H1 (cell line): ENCODE measurements around the gene SNAP47. TPM values are rescaled to one million over a fixed set of nuclear protein-coding genes. Genes with fewer than 3 reads are reported as not detected.

Experiments used
- CTCF ChIA-PET: fragments of 300-600 bp; sonication (Branson Sonifier 250); formaldehyde crosslinking; loops from one replicate; lab custom pipeline; 2021; ENCODE audit not compliant: partially characterized antibody; lab: Charles Lee
- POLR2A ChIA-PET: fragments of 300-600 bp; sonication (Branson Sonifier 250); formaldehyde crosslinking; loops from one replicate; lab custom pipeline; 2021; ENCODE audit warnings: inconsistent platforms; ENCODE audit not compliant: partially characterized antibody; lab: Charles Lee
- DNase-seq, 2 experiments: peaks; one replicate each; pipeline versions ENCODE4 v3.0.0 to v3.0.0-alpha.2; 2010 to 2022; ENCODE audit warnings: low spot score in 2 of 2, low read depth in 1 of 2, mixed read lengths in 1 of 2
- FAIRE-seq: peaks from 2 replicates; lab custom pipeline; 2011; peaks lifted over from hg19 to GRCh38; lab: Jason Lieb, UNC
- H2AFZ ChIP-seq: 2 replicates; pipeline ENCODE4 v1.8.1; 2012; ENCODE audit warnings: low read length, inconsistent platforms
- H2AK5ac ChIP-seq: 2 replicates; pipeline ENCODE4 v1.6.1; 2013; ENCODE audit warnings: low read depth, low read length
- H2BK120ac ChIP-seq: replicated peaks from 2 replicates; pipeline ENCODE3; 2013; ENCODE audit warnings: low read depth, low read length, inconsistent platforms
- H2BK12ac ChIP-seq: 2 replicates; pipeline ENCODE4 v1.6.1; 2013; ENCODE audit warnings: low read depth, low read length
- H2BK15ac ChIP-seq: 2 replicates; pipeline ENCODE4 v1.6.1; 2013; ENCODE audit warnings: low read length
- H2BK20ac ChIP-seq: 2 replicates; pipeline ENCODE4 v1.6.1; 2013; ENCODE audit warnings: low read length
- H2BK5ac ChIP-seq: 2 replicates; pipeline ENCODE4 v1.6.1; 2013; ENCODE audit warnings: low read depth, low read length
- H3K14ac ChIP-seq: 2 replicates; pipeline ENCODE4 v1.6.1; 2013; ENCODE audit warnings: inconsistent platforms; ENCODE audit not compliant: insufficient read length
- H3K18ac ChIP-seq: 2 replicates; pipeline ENCODE4 v1.6.1; 2013; ENCODE audit warnings: low read length; ENCODE audit errors: extremely low read depth
- H3K23ac ChIP-seq: 2 replicates; pipeline ENCODE4 v1.6.1; 2013; ENCODE audit warnings: inconsistent platforms; ENCODE audit not compliant: insufficient read length
- H3K23me2 ChIP-seq: 2 replicates; pipeline ENCODE4 v1.6.1; 2013; ENCODE audit warnings: low read depth, low read length
- H3K27ac ChIP-seq: 2 replicates; pipeline ENCODE4 v1.6.1; 2011; ENCODE audit warnings: low read depth, low read length, inconsistent platforms
- H3K27me3 ChIP-seq, 4 experiments: replicated peaks in 1 of 4; 1 replicate in 1 of 4; 2 replicates in 3 of 4; pipeline versions ENCODE4 v1.6.1 to v1.8.1; 2011 to 2013; ENCODE audit warnings: low read length in 3 of 4, mild to moderate bottlenecking in 3 of 4, inconsistent platforms in 2 of 4, mixed read lengths in 2 of 4, moderate library complexity in 1 of 4; ENCODE audit not compliant: control insufficient read depth in 3 of 4, insufficient read depth in 3 of 4; ENCODE audit errors: extremely low read depth in 1 of 4
- H3K36me3 ChIP-seq, 4 experiments: 2 replicates each; pipeline versions ENCODE4 v1.6.1 to v1.8.1; 2011 to 2013; ENCODE audit warnings: mild to moderate bottlenecking in 4 of 4, low read length in 3 of 4, moderate library complexity in 2 of 4, control low read depth in 1 of 4, inconsistent platforms in 1 of 4; ENCODE audit not compliant: insufficient read depth in 4 of 4, control insufficient read depth in 2 of 4
- H3K4ac ChIP-seq: replicated peaks from 2 replicates; pipeline ENCODE3; 2013; ENCODE audit warnings: low read length, low read depth, mixed read lengths, inconsistent platforms; ENCODE audit not compliant: insufficient read length
- H3K4me1 ChIP-seq, 4 experiments: replicated peaks in 1 of 4; 1 replicate in 1 of 4; 2 replicates in 3 of 4; pipeline versions ENCODE4 v1.6.1 to v1.8.1; 2011 to 2013; ENCODE audit warnings: low read length in 3 of 4, inconsistent platforms in 2 of 4, mixed read lengths in 1 of 4; ENCODE audit not compliant: insufficient read depth in 4 of 4, control insufficient read depth in 3 of 4
- H3K4me2 ChIP-seq, 2 experiments: 2 replicates each; pipeline versions ENCODE4 v1.6.1 to v1.8.1; 2011 to 2013; ENCODE audit warnings: low read depth in 2 of 2, low read length in 2 of 2, control low read depth in 1 of 2, inconsistent platforms in 1 of 2, mild to moderate bottlenecking in 1 of 2; ENCODE audit not compliant: insufficient read depth in 1 of 2
- H3K4me3 ChIP-seq, 4 experiments: fragments of 200-600, 300-600 bp in 1 of 4; sonication (generic), shearing (Covaris generic), sonication (Bioruptor Twin) in 1 of 4; 2 replicates each; pipeline versions ENCODE4 v1.5.1 to v1.8.1; 2011 to 2016; ENCODE audit warnings: low read length in 4 of 4, low read depth in 3 of 4, control low read depth in 2 of 4, inconsistent platforms in 2 of 4, mild to moderate bottlenecking in 2 of 4, mixed read lengths in 1 of 4, moderate library complexity in 1 of 4; ENCODE audit not compliant: insufficient read depth in 2 of 4; ENCODE audit errors: extremely low read depth in 1 of 4
- H3K56ac ChIP-seq: replicated peaks from 2 replicates; pipeline ENCODE3; 2013; ENCODE audit warnings: low read depth, mild to moderate bottlenecking, mixed read lengths, low read length, inconsistent platforms; ENCODE audit not compliant: insufficient read length
- H3K79me1 ChIP-seq: 2 replicates; pipeline ENCODE4 v1.6.1; 2013; ENCODE audit warnings: low read depth, low read length, control low read depth
- H3K79me2 ChIP-seq, 2 experiments: 2 replicates each; pipeline versions ENCODE4 v1.6.1 to v1.8.1; 2012 to 2013; ENCODE audit warnings: low read length in 2 of 2, mild to moderate bottlenecking in 2 of 2, inconsistent platforms in 1 of 2; ENCODE audit not compliant: insufficient read depth in 2 of 2, control insufficient read depth in 1 of 2
- H3K9ac ChIP-seq, 4 experiments: replicated peaks in 1 of 4; 1 replicate in 1 of 4; 2 replicates in 3 of 4; pipeline versions ENCODE4 v1.6.1 to v1.8.1; 2011 to 2013; ENCODE audit warnings: low read depth in 3 of 4, low read length in 3 of 4, control low read depth in 2 of 4, mild to moderate bottlenecking in 2 of 4, moderate library complexity in 2 of 4, inconsistent platforms in 1 of 4; ENCODE audit errors: extremely low read depth in 1 of 4
- H3K9me3 ChIP-seq, 2 experiments: 2 replicates each; pipeline versions ENCODE4 v1.6.1 to v1.8.1; 2012 to 2013; ENCODE audit warnings: mild to moderate bottlenecking in 2 of 2, moderate library complexity in 2 of 2, control low read depth in 1 of 2, inconsistent platforms in 1 of 2, low read depth in 1 of 2, low read length in 1 of 2, mixed read lengths in 1 of 2; ENCODE audit not compliant: insufficient read depth in 2 of 2
- H4K20me1 ChIP-seq, 2 experiments: replicated peaks in 1 of 2; 2 replicates each; pipeline versions ENCODE3 to v1.8.1; 2011 to 2013; ENCODE audit warnings: inconsistent platforms in 2 of 2, low read length in 2 of 2, mild to moderate bottlenecking in 1 of 2; ENCODE audit not compliant: insufficient read depth in 2 of 2, control insufficient read depth in 1 of 2
- H4K5ac ChIP-seq: 2 replicates; pipeline ENCODE4 v1.6.1; 2013; ENCODE audit warnings: low read length, low read depth, mixed read lengths, inconsistent platforms; ENCODE audit not compliant: insufficient read length
- H4K8ac ChIP-seq: 2 replicates; pipeline ENCODE4 v1.8.0; 2013; ENCODE audit warnings: mild to moderate bottlenecking, moderate library complexity, low read length, inconsistent platforms; ENCODE audit not compliant: insufficient read depth; ENCODE audit errors: extremely low read depth
- H4K91ac ChIP-seq: replicated peaks from 2 replicates; pipeline ENCODE3; 2013; ENCODE audit warnings: low read length, mixed read lengths, inconsistent platforms; ENCODE audit not compliant: insufficient read length
- ASH2L ChIP-seq: fragments of 200-600, 300-600 bp; sonication (generic); IDR thresholded peaks from one replicate; pipeline ENCODE4 v1.7.1; 2017; ENCODE audit warnings: low read length
- BACH1 ChIP-seq: IDR thresholded peaks from 2 replicates; pipeline ENCODE4 v1.6.1; 2012; ENCODE audit warnings: low read length, improper control_type of control experiment
- BCL11A ChIP-seq, 2 experiments: IDR thresholded peaks; one replicate each; pipeline ENCODE4 v1.6.1; 2011; ENCODE audit warnings: low read depth in 2 of 2, low read length in 2 of 2, mild to moderate bottlenecking in 2 of 2
- HDAC6 ChIP-seq: IDR thresholded peaks from one replicate; pipeline ENCODE4 v1.7.1; 2012; ENCODE audit warnings: low read depth, mild to moderate bottlenecking, inconsistent platforms, low read length, moderate library complexity
- MAFK ChIP-seq: IDR thresholded peaks from 2 replicates; pipeline ENCODE4 v1.6.1; 2012; ENCODE audit warnings: low read depth, mild to moderate bottlenecking, improper control_type of control experiment, low read length
- RAD21 ChIP-seq, 2 experiments: IDR thresholded peaks in 1 of 2; conservative IDR thresholded peaks in 1 of 2; 2 replicates each; pipeline ENCODE4 v1.6.1; 2011; ENCODE audit warnings: low read depth in 2 of 2, low read length in 2 of 2, improper control_type of control experiment in 1 of 2, inconsistent platforms in 1 of 2, mild to moderate bottlenecking in 1 of 2, moderate library complexity in 1 of 2
- RNF2 ChIP-seq: fragments of 200-900, 300-1000 bp; sonication (generic); IDR thresholded peaks from 2 replicates; pipeline ENCODE4 v1.7.1; 2016; ENCODE audit warnings: borderline replicate concordance, low read depth, mild to moderate bottlenecking, antibody characterized with exemption, low read length; ENCODE audit not compliant: poor library complexity, severe bottlenecking; ENCODE audit errors: missing control alignments
- SIRT6 ChIP-seq: IDR thresholded peaks from one replicate; pipeline ENCODE4 v1.7.1; 2012; ENCODE audit warnings: low read length, inconsistent platforms
- WGBS, 2 experiments: shearing (Covaris generic) in 1 of 2; methylation state at CpG; one replicate each; pipeline versions ENCODE4 v1.1.6 to v1.1.7; 2013 to 2015; ENCODE audit warnings: low lambda C conversion rate in 2 of 2, mixed read lengths in 2 of 2, inconsistent platforms in 1 of 2, low coverage in 1 of 2, missing lambda C conversion rate in 1 of 2; ENCODE audit not compliant: insufficient replicate concordance in 2 of 2, insufficient coverage in 1 of 2, insufficient read length in 1 of 2; ENCODE audit errors: extremely low coverage in 1 of 2, missing lambda C conversion rate in 1 of 2; 5-methylcytosine and 5-hydroxymethylcytosine counted together
- polyA plus RNA-seq, 7 experiments: library from polyadenylated mRNA; depleted of rRNA in 3 of 7; stranded (reverse) in 5 of 7; unstranded in 2 of 7; fragments of >200 nt in 5 of 7; fragments of 200-250 nt in 2 of 7; gene quantifications; 1 replicate in 5 of 7; 2 replicates in 1 of 7; 4 replicates in 1 of 7; pipeline versions ENCODE4 v1.2.1 to v1.2.3, GENCODE V29; 2011 to 2013; ENCODE audit warnings: missing spikeins in 2 of 7, mixed read lengths in 2 of 7
- total RNA-seq: library from RNA; stranded (reverse); fragmentation: NEBNext Ultra II Directional; extraction: Animal tissue kit (Norgen Biotek cat#: 25700); gene quantifications from 2 replicates; pipeline ENCODE4 v1.2.1, GENCODE V29; 2021

Gene SNAP47
- total and polyA plus RNA-seq, 2 of the 8 experiments (the other 6 are each of a cell fraction or from before 2014, with no cell fraction given), result 37.6 to 42.2 TPM

DNA sequence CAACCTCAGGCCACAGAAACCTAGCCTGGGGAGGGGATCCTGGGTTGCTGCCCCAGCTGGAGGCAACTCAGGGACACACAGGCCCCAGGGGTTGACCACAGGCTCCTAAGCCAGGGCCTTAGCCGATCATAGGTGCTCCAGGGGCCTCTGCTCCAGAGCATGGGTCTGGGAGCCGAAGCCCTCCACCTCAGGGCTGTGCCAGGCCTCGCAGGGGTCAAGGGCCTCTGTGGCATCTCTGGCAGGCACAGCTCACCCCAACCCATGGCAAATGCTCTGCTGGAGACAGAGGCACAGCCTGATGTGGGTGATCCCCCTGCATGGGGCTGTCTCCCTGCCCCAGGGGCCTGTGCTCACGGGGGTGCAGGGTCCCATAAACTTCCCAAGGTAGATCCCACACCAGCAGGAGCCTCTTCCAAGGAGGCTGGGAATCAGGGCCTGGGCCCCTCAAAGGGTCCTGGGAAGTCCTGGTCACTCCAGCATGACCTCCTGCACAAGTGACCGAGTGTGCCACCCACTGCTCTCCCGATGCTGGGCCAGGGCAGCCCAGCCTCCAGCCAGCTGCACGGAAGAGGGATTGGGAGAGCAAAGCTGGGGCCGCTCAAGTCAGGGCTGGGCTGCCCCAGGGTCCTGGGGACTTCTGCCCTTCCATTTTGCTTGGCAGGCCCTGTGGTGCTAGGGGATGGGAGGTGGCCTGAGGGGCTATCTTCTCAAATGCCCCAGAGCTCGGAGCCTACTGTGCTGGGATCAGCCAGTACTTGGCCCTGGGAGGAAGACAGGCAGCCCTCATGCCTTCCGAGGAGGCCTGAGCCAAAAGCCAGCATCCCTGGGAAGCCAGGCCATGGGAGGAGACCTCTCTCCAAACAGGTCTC, 58.1 kb downstream of the SNAP47 start:
- H2AK5ac ChIP-seq, result no peak overlapping the region; the same call in 1 of the 2 replicates
- H2BK120ac ChIP-seq, result no peak overlapping the region
- no peak overlapping the region for H3K9ac ChIP-seq
- no peak overlapping the region for H3K4me3 ChIP-seq
- H3K18ac ChIP-seq, result peak overlapping the region; percentile 81
- H4K8ac ChIP-seq, result peak overlapping the region; percentile 80
- no peak overlapping the region; the same call in 1 of the 2 replicates for H2BK20ac ChIP-seq
- H2BK5ac ChIP-seq, result peak overlapping the region; percentile 71; the same call in 1 of the 2 replicates
- peak overlapping the region; percentile 51 for H4K91ac ChIP-seq
- peak overlapping the region in 1 of 2 experiments; percentile 50; a peak in 2 of 4 replicates for H3K4me2 ChIP-seq
- WGBS, 2 experiments, result 91% methylated on average over 8 of the region's 10 CpGs; no CpG with 5 or more reads in 1 of the 2 experiments
- CTCF ChIA-PET, result interaction anchor here (0.6 to 3.0 kb wide), 14 partner anchors 11 to 211 kb away, joined by 3 to 13 read pairs (median 4); no protein-coding TSS in a partner anchor
- no peak overlapping the region for H3K23ac ChIP-seq
- H3K4ac ChIP-seq, result peak overlapping the region; percentile 83
- H4K5ac ChIP-seq, result peak overlapping the region; percentile 41
- no peaks in the 10 kb centered on the region for H3K79me2 ChIP-seq
- FAIRE-seq, result no peak
- H3K9me3 ChIP-seq, result no peaks in the 10 kb centered on the region
- peaks cover 0 to 15% (median 10%) of the 10 kb centered on the region in 4 experiments; a peak in 5 of 7 replicates for H3K27me3 ChIP-seq
- peaks cover 0 to 30% (median 23%) of the 10 kb centered on the region in 4 experiments; a peak in 6 of 7 replicates for H3K4me1 ChIP-seq
- H2BK12ac ChIP-seq, result peak overlapping the region; percentile 63; the same call in 1 of the 2 replicates
- no peak for DNase-seq
- H2BK15ac ChIP-seq, result peak overlapping the region; percentile 97
- POLR2A ChIA-PET, result interaction anchor here (0.8 to 1.6 kb wide), 2 partner anchors 92 to 155 kb away, joined by 4 to 5 read pairs; no protein-coding TSS in a partner anchor
- H3K79me1 ChIP-seq, result no peaks in the 10 kb centered on the region
- H3K36me3 ChIP-seq, result no peaks in the 10 kb centered on the region
- H3K56ac ChIP-seq, result no peak overlapping the region
- H3K23me2 ChIP-seq, result peaks cover 6% of the 10 kb centered on the region
- H3K27ac ChIP-seq, result no peak overlapping the region
- H3K14ac ChIP-seq, result no peak overlapping the region
- H4K20me1 ChIP-seq, result peaks cover 0 to 4% of the 10 kb centered on the region in 2 experiments
- 0 out of 2 replicates have a peak overlapping the region, but pooled peaks have one; percentile 26 for H2AFZ ChIP-seq
- TF ChIP-seq SIRT6 (no peak), BCL11A (IDR thresholded peaks at IDR 0.05; ENCODE audit: low read depth in 2 of 2, low read length in 2 of 2) (no peak), RAD21 (IDR thresholded peaks at IDR 0.05 in 1 of 2, conservative IDR thresholded peaks at IDR 0.05 in 1 of 2; ENCODE audit: low read depth in 2 of 2, low read length in 2 of 2) (no peak), HDAC6 (no peak), BACH1 (no peak), RNF2 (no peak), MAFK (no peak), ASH2L (no peak)
